GM19438 (cell line): ENCODE measurements around the gene RAB11FIP3.
"Not testable (repeated sequence)": the region's sequence is repeated elsewhere in the genome, so short reads cannot be mapped to it uniquely, and the experiment has no call there.

ENCODE experiments used
- ATAC-seq: cut with Tn5 transposase; IDR thresholded peaks from one replicate; pipeline ENCODE4 v1.9.1; 2021; ENCODE audit warnings: low read depth; ENCODE audit not compliant: unreplicated experiment

The RAB11FIP3 gene

GRCh38 chr16:425082-425718 lies at the start of gene RAB11FIP3:
RAB11FIP3 (plus strand) TSS chr16:425649; CDS start chr16:426007, 358 bp downstream.
- ATAC-seq: peak; percentile 89

GRCh38 chr16:375927-376816 lies 49.3 kb upstream of the RAB11FIP3 start:
- no peak for ATAC-seq

- no peak for ATAC-seq
Observed at GRCh38 chr16:376817-377418, 48.5 kb upstream of the RAB11FIP3 start.

- no peak for ATAC-seq
Observed at GRCh38 chr16:377419-377951, 48.0 kb upstream of the RAB11FIP3 start.

- ATAC-seq: not testable (repeated sequence)
Observed at GRCh38 chr16:378113-378820, 47.2 kb upstream of the RAB11FIP3 start.

- ATAC-seq: no peak
Observed at GRCh38 chr16:378821-379182, 46.6 kb upstream of the RAB11FIP3 start.

GRCh38 chr16:379183-379960 lies 46.1 kb upstream of the RAB11FIP3 start:
- no peak for ATAC-seq

- no peak for ATAC-seq
Observed at GRCh38 chr16:379961-380761, 45.3 kb upstream of the RAB11FIP3 start.

GRCh38 chr16:380762-381011 lies 44.8 kb upstream of the RAB11FIP3 start:
- ATAC-seq: no peak

GRCh38 chr16:381012-381788 lies 44.2 kb upstream of the RAB11FIP3 start:
- ATAC-seq: peak; percentile 13

GRCh38 chr16:381789-382717 lies 43.4 kb upstream of the RAB11FIP3 start, which contains the start of gene PGAP6:
PGAP6 (minus strand) TSS chr16:381978; CDS start chr16:381821, 157 bp downstream.
- peak; percentile 58 for ATAC-seq

GRCh38 chr16:383326-384051 lies 42.0 kb upstream of the RAB11FIP3 start:
- no peak for ATAC-seq

GRCh38 chr16:386641-387156 lies 38.8 kb upstream of the RAB11FIP3 start:
- no peak for ATAC-seq

- not testable (repeated sequence) for ATAC-seq
Observed at GRCh38 chr16:387761-388666, 37.4 kb upstream of the RAB11FIP3 start.

GRCh38 chr16:389352-389751 lies 36.1 kb upstream of the RAB11FIP3 start:
- no peak for ATAC-seq
